GM12875 (cell line): ENCODE results near the gene E2F3.

Source experiments
- H3K4me3 ChIP-seq: one replicate; pipeline ENCODE4 v1.5.1; 2011; ENCODE audit warnings: low read depth, low read length, control low read depth
- TF ChIP-seq, protein P1 (sequence below): IDR thresholded peaks from 2 replicates; pipeline ENCODE4 v1.5.1; 2011; ENCODE audit warnings: low read depth, mild to moderate bottlenecking, control low read depth, inconsistent platforms, low read length, moderate library complexity, borderline replicate concordance; ENCODE audit not compliant: insufficient read depth

Gene E2F3

GRCh38 chr6:20539387-20539786, 137.7 kb downstream of the E2F3 start:
- no peak overlapping the region for H3K4me3 ChIP-seq
- TF ChIP-seq, protein P1, sequence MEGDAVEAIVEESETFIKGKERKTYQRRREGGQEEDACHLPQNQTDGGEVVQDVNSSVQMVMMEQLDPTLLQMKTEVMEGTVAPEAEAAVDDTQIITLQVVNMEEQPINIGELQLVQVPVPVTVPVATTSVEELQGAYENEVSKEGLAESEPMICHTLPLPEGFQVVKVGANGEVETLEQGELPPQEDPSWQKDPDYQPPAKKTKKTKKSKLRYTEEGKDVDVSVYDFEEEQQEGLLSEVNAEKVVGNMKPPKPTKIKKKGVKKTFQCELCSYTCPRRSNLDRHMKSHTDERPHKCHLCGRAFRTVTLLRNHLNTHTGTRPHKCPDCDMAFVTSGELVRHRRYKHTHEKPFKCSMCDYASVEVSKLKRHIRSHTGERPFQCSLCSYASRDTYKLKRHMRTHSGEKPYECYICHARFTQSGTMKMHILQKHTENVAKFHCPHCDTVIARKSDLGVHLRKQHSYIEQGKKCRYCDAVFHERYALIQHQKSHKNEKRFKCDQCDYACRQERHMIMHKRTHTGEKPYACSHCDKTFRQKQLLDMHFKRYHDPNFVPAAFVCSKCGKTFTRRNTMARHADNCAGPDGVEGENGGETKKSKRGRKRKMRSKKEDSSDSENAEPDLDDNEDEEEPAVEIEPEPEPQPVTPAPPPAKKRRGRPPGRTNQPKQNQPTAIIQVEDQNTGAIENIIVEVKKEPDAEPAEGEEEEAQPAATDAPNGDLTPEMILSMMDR: no peak

DNA sequence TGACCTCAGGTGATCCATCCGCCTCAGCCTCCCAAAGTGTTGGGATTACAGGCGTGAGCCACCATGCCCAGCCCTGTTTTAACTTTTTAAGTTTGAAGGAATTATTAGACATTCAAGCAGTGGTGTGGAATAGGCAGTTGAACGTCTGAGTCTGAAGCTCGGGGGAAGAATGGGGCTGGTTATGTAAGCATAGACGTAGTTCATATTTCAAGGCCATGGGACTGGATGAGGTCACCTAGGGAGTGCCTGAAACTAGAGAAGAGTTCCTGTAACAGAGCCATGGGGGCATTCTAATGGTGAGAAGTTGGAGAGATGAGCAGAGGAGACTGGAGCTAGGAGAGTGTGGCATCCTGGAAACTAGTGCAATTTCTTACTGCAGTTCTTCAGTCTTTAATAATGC, 139.0 kb downstream of the E2F3 start:
- H3K4me3 ChIP-seq: no peak overlapping the region
- TF ChIP-seq, protein P1: no peak

- no peak overlapping the region for H3K4me3 ChIP-seq
- TF ChIP-seq, protein P1: no peak
Measured at GRCh38 chr6:20541382-20541781, 139.7 kb downstream of the E2F3 start.

DNA sequence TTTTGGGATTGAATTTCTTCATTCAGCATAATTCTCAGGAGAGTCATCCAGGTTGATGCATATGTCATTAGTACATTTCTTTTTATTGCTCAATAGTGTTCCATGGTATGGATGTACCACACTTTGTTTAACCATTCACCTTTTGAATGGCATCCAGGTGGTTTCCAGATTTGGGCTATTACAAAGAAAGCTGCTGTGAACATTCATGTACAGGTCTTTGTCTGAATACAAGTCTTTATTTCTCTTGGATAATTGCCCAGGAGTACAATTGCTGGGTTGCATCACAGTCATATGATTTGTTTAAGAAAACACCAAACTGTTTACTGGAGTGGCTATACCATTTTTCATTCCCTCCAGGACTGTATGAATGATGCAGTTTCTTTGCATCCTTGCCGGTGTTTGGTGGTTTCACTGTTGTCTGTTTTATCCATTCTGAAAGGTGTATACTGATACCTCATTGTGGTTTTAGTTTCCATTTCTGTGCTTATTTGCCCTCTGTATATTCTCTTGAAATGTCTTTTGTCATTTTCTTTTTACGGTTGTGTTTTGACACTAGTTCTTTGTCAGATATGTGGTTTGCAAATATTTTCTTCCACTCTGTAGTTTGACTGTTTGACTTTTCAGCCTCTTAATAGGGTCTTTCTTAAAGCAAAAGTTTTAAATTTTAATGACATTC, 141.4 kb downstream of the E2F3 start:
- TF ChIP-seq, protein P1: no peak
- H3K4me3 ChIP-seq: no peak overlapping the region
